ENCODE data around the gene SGSM1.
A peak's percentile ranks its signal among the peaks of the same experiment; 100 is the strongest.

The SGSM1 gene

DNA sequence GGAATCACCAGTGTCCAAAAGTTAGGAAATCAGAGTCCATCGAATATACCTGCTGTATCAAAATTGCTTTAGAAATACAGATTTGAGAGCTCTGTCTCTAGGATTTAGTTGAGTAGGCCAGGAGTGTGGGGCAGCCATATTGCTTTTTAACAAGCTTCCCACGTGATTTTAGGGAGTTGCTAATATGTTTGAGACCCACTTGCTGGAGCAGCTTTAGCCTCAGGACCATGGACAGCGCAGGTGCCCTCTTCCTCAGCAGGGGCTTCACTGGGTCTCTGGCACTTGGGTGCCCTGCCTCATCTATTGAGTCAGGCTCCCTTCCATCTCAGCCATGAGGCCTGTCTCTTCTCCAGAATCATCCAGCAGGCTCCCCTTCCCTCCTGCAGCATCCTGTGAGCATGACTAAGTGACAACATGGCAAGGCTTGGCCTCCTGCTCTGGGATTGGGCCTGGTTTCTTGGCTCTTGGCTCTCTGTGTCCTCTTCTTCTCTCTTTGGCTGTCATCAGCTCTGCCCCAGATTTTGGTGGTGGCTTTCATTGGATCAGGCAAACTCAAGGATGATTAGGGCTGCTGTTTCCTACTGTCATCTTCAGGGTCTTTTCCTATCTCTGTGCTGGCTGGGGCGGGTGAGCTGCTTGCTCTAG lies 70.0 kb downstream of the SGSM1 start:
- TF ChIP-seq, protein P1, sequence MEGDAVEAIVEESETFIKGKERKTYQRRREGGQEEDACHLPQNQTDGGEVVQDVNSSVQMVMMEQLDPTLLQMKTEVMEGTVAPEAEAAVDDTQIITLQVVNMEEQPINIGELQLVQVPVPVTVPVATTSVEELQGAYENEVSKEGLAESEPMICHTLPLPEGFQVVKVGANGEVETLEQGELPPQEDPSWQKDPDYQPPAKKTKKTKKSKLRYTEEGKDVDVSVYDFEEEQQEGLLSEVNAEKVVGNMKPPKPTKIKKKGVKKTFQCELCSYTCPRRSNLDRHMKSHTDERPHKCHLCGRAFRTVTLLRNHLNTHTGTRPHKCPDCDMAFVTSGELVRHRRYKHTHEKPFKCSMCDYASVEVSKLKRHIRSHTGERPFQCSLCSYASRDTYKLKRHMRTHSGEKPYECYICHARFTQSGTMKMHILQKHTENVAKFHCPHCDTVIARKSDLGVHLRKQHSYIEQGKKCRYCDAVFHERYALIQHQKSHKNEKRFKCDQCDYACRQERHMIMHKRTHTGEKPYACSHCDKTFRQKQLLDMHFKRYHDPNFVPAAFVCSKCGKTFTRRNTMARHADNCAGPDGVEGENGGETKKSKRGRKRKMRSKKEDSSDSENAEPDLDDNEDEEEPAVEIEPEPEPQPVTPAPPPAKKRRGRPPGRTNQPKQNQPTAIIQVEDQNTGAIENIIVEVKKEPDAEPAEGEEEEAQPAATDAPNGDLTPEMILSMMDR (IDR thresholded peaks at IDR 0.05; ENCODE audit: insufficient read depth, low read depth, low read length, missing control alignments), result no peak
- H3K4me3 ChIP-seq (ENCODE audit: low read depth, low read length), result no peak overlapping the region
- peak; percentile 12 for DNase-seq (ENCODE audit: low read depth)

DNA sequence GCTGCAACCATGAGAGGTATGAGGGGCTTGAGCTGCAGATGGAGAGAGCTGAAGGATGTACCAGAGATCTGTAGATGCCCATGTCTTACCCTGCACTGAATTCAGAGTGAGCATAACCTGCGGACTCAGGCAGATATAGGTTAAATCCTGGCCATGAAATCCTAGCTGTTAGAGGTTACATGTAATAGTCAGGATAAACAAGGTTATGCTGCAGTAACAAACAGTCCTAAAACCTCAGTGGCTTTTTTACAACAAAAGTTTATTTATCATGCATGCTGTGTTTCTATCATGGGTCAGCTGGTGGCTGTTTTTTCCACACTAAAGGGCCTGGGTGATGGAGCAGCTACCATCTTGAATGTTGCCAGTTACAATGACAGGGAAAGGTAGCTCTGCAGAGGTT lies 70.7 kb downstream of the SGSM1 start:
- no peak overlapping the region for H3K4me3 ChIP-seq (ENCODE audit: low read depth, low read length)
- TF ChIP-seq, protein P1 (IDR thresholded peaks at IDR 0.05; ENCODE audit: insufficient read depth, low read depth, low read length, missing control alignments), result no peak
- no peak for DNase-seq (ENCODE audit: low read depth)

DNA sequence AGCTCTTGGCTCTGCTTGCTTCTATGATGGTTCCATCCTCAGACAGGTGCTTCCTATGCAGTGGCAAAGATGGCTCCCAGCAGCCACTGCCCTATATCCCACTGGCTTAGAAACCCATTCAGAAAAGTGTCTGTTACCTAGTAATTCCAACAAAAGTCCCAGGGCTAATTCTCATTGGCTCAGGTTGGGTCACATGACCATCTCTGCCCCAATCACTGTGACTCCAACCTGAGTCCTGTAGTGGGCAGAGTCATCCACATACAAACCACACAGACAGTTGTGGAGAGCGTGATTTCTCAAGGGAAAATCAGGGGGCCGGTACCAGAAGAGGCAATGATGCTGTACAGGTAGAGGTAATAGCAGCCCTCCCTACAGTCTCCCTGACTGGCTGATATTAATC lies 73.0 kb downstream of the SGSM1 start:
- TF ChIP-seq, protein P1 (IDR thresholded peaks at IDR 0.05; ENCODE audit: insufficient read depth, low read depth, low read length, missing control alignments), result no peak
- no peak overlapping the region for H3K4me3 ChIP-seq (ENCODE audit: low read depth, low read length)
- no peak for DNase-seq (ENCODE audit: low read depth)

DNA sequence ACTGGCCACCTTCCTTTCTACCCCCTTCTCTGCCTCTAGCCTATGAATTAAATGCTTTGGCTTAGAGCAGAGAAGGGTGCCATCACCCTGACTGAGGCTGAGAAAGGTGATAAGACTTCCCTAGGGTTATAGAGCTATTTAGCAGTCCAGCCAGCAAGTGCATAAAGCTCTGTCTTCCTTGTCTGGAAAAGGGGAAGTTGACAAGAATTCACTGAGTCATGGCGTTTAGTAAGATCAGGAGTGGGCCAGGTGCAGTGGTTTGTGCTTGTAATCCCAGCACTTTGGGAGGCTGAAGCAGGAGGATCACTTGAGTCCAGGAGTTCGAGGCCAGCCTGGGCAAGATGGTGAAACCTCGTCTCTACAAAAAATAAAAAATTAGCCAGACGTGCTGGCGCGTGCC lies 77.4 kb downstream of the SGSM1 start:
- no peak for DNase-seq (ENCODE audit: low read depth)
- no peak overlapping the region for H3K4me3 ChIP-seq (ENCODE audit: low read depth, low read length)
- TF ChIP-seq, protein P1 (IDR thresholded peaks at IDR 0.05; ENCODE audit: insufficient read depth, low read depth, low read length, missing control alignments), result no peak

DNA sequence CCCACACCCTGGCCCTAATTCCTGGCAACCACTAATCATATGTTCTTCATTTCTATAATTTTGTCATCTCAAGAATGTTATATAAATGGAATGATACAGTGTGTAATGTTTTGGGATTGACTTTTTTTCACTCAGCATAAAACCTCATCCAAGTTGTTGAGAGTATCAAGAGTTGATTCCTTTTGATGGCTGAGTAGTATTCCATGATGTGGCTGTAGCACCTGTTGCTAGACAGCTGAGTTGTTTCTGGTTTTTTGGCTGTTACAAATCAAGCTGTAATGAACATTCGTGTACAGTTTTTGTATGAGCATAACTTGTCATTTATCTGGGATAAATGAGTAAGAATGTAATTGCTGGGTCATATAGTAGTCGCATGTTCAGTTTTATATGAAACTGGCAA lies 81.2 kb downstream of the SGSM1 start:
- no peak for DNase-seq (ENCODE audit: low read depth)
- TF ChIP-seq, protein P1 (IDR thresholded peaks at IDR 0.05; ENCODE audit: insufficient read depth, low read depth, low read length, missing control alignments), result no peak
- H3K4me3 ChIP-seq (ENCODE audit: low read depth, low read length), result no peak overlapping the region

DNA sequence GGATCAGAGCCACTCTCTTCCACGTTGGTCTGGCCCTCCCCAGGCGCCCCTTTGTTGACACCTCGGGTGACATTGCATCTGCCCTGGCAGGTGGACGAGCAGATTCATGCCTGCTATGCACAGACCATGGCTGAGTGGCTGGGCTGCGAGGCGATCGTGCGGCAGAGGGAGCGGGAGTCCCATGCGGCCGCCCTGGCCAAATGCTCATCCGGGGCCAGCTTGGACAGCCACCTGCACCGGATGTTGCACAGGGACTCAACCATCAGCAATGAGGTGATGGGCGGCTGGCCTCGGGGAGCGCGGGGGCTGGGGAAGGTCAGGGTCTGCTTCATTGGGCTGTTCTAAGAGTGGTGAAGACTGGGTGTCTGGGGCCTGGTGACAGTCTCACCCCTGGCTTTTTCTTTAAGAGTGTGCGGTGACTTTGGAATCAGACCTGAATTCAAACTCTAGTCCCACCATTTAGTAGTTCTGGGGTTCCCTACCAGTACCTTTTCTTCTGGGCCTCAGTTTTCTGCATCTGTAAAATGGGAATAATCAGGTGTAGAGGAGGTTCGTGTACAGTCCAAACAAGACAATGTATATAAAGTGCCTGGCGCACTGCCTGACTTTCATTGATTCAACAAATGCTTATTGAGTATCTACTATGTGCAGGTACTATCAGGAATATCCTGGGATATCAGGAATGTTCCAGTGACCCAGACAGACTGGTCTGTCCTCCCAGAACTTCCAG lies 87.5 kb downstream of the SGSM1 start:
- no peak for DNase-seq (ENCODE audit: low read depth)
- no peak overlapping the region for H3K4me3 ChIP-seq (ENCODE audit: low read depth, low read length)
- TF ChIP-seq, protein P1 (IDR thresholded peaks at IDR 0.05; ENCODE audit: insufficient read depth, low read depth, low read length, missing control alignments), result no peak

Measured in GM12865 (cell line).